ENCODE results near the gene CWC25.
"Not testable (repeated sequence)": the region's sequence is repeated elsewhere in the genome, so short reads cannot be mapped to it uniquely, and the experiment has no call there.

The CWC25 gene

DNA sequence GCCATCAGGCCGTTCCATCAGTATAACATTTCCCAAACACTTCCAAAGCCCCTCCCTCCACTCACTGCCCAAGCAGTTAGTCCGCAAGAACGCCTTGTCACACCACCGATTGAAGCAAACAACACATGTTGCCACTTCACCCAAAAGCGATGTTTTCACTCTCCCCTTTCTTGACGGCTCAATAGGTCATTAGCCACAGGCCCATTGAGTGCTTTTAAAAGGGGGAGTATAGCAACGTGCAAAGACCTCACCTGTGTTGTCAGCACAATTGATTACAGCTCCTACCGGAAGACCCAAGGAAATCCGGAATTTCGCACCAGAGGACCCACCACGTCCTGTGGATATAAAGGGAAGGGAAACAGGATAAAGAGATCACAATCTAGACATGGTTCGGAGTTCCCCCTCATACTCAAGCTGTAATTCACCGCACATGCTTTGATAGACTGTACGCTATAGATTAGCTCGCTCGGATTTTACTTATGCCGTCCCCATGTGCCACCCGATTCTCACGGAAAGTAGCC lies 27.7 kb upstream of the CWC25 start:
- peak; percentile 48 for DNase-seq

DNA sequence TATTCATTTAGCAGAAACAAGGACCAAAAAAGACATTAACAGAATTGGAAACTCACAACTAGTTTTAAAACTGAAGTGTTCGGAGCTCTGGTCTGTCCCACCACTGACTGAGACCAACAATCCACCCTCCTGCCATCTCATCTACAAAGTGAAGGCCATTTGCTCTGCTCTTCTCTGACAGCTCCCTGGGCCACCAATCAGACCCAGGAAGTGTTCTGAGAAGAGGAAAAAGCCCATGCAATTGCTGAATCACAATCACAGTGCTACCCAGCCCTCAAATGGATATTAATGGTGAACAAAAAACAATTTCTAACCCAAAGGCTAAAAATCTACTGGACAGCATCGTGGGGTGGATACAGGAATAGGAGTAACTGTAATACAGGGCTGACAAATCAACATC lies 26.3 kb upstream of the CWC25 start:
- DNase-seq = no peak

DNA sequence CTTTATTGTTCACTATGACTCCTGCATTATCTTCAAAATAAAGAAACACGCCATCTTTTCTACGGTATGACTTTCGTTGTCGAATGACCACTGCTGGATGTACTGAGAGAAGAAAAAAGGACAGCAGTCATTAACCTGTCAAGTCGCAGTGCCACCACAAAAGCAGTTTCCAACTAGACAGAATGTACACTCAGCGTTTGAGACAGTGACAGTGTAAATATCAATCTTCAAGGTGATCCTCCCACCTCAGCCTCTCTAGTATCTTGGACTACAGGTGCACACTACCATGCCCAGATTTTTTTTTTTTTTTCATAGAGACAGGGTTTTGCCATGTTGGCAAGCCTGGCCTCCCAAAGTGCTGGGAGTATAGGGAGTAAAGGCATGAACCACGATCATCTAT lies 25.3 kb upstream of the CWC25 start:
- no peak for DNase-seq

DNA sequence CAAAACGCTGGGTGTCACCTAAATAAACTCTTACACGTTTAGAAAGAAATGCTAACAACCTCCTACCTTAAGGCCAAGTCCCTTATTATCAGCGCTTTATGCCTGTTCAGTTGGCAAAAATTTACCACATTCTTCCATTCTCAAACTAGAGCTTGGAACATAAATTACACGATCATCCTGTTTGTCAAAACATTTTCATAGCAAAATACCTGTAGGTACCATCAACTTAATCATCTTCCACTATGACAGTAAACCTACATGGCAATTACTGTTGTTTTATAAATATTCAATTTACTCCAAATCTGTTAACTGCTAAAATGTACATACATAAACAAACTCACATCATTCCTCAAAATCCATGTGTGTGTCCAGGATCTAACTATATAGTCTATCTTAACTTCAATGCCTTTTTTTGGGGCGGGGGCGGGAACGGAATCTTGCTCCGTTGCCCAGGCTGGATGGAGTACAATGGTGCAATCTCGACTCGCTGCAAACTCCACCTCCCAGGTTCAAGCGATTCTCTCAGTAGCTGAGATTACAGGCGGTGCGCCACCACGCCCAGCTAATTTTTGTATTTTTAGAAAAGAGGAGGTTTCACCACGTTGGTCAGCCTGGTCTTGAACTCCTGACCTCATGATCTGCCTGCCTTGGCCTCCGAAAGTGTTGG lies 24.0 kb upstream of the CWC25 start:
- DNase-seq = no peak

DNA sequence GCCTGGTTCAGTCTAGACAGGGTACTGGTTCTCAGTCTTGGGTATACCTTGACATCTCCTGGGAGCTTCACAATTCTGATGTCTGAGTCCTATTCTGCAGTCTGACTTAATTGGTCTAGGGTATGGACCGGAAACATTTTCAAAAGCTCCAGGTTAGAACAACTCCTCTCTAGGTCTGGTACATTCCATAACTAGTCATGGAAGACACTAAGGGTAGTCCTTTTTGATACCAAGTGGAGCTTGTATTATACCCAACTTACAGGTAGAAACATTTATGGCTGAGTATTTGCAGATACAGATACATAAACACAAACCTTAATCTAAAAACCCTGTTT lies 23.4 kb upstream of the CWC25 start:
- DNase-seq = no peak

DNA sequence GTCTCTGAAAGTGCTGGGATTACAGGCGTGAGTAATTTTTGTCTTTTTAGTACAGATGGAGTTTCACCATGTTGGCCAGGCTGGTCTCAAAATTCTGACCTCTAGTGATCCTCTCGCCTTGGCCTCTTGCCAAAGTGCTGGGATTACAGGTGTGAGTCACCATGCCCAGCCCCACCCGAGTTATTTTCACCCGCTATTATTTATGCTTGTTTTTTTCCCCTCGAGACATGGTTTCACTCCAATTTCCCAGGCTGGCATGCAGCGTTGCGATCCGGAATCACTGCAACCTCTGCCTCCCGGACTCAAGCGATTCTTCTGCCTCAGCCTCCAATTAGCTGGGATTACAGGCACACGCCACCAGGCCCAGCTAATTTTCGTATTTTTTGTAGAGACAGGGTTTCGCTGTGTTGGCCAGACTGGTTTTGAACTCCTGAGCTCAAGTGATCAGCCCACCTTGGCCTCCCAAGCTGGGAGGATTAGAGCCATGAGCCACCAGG lies 19.2 kb upstream of the CWC25 start:
- DNase-seq = peak; percentile 50

DNA sequence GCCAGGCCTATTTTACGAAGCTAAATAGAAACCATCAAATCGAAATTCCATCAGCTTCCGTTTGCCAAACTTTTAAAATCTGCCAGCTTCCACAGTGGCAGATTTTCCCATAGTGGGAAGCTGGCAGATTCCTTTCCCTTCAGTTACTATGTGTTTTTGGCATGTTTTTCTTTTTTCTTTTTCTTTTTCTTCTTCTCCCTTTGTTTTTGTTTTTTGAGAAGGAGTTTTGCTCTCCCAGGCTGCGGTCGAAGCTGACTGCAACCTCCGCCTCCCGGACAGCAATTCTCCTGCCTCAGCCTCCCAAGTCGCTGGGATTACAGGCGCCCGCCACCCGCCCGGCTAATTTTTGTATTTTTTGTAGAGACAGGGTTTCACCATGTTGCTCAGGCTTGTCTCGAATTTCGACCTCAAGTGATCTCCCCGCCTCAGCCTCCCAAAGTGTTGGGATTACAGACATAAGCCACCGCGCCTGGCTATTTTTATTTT lies 684 bp upstream of the CWC25 start:
- no peak for DNase-seq

DNA sequence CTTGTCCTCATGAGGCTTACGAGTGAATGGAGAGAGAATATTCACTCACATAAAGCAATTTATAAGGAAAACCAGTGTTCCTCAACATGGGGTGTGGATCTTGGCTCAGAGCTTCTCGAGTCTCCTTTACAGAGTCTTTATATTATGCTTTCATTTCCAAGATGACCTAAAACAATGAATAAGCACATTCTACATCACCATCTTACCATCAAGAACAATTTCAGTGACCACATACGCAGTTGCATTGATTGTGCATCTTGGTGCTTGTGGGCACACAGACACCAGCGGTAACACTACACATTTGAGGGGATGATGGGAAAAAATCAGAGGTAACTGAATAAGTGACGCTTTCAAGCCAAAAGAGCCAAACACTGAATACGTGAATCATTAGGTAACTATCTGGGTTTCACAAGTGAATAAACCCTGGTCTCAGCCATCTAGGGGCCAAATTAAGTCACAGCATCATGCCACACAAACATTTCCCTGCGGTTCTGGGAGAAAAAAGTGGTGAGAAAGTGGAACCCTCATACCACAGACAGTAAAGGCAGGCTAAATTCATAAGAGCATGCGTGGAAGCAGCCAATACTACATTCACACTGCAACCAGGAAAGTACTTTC lies 9.4 kb downstream of the CWC25 start:
- DNase-seq = peak; percentile 21

DNA sequence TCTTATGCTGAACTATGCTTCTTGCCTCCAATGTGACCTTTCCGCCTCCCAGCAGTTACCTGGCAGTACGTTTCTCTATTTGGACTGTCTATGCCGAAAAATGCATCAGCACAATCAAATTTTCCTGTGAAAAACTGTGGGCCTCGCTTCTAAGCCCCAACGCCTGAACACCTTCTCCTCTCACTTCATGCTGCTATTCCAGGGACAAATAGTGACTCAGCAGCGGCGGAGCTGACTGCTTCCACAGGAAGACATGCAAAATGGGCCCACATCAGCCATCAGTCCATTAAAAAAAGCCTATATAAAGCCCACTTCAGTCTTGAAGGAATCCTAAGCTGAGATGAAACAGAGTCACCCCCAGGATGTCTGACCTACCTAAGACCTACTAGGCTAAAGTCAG lies 15.3 kb downstream of the CWC25 start:
- no peak for DNase-seq

DNA sequence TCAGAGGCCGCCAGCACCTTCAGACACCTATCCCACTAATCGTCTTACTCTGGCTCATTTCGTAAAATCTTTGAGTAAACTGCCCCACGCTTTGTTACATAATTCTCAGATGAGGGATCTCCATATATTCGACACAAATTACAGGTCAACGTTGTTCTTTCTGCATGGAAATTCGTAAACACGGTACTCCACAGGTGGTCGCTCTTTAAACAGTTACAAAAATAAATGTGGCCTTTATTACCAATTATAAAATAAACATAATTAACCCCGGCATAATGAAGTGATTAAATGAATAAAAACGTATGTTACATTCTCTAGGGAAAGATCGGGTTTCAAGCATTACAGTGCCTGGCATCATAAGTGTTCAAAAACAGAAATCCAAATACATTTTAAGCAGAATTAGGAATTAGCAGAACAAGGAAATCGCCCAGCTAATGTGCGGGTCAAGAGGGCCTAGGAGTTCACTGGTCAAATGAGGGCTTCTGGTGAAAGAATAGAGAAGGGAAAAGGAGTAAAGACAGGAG lies 24.8 kb downstream of the CWC25 start:
- DNase-seq = peak; percentile 9

DNA sequence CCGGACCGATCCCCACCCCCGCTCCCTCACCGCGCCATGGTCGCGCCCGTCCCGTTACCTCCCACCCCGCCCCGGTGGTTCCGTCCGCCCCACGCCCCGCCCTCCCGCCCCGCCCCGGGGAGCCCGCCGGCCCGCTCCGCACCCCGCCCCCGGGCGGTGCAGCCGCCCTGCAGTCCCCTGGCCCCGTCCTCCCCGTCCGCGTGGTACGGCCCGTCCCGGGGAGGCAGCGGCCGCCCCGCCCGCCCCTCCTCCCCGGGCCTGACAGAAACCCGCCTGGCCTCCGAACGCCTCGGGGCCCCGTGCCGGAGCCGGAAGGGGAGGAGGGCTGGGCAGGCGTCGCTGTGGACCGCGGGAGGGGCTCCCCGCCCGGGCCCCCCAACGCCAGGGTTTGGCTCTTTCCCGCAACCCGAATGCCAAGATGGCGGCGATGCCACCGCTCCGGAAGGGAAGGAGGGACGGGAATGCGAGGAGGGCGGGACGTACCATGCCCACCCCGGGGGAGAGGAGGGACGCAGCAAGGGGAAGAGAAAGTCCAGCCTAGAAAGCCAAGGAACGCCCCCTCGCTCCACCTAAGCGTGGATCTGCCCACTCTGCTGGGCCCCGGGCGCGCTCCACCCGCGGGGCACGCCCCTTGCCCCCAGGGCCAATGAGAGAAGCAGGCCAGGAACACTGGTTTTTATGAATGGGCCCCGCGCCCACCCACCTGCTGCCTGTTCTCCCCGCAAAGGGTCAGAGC lies 25.5 kb downstream of the CWC25 start, which contains the start of gene PIP4K2B:
Gene PIP4K2B (minus strand): TSS at position 56 of the 736 bp plus-strand sequence. CDS start 132 bp downstream, outside the sequence.
- peak; percentile 98 for DNase-seq

DNA sequence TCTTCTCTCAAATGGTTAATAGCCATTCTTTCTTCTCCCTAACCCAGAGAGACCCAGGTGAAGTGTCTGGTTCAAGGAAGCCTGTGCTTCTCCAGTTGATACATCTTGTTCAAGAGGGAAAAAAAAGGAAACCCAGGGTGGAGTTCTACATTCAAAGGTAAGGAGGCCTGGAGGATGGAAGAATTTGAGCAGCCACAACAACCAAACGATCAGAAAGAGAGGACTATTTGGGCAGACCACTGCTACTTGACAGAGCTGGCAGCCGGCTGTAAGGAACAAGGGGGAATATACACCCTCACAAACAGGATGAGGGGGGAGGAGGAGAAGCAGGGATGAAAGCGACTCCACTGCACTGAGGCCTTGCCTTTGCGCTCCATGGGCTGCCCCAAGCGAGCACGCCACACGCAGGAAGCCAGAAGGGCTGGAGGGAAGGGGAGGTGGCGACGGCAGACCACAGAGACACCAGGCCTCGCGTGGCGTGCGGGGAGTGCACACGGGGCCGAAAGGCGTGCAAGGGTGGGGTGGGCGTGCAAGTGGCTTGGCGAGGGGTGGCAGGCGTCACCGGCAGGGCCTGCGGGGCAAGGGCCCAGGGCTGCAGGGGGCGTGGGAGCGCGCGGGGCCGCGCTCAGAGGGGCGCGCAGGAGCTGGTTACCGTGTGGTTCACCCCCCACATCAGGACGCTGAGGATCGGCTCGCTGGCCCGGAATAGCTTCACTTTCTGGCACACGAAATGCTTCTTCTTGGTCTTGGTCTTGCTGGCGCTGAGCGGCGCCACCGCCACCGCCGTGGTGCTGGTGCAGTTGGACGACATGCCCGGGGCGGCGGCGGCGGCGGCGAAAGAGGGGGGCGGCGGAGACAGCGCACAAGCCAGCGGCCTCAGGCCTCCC lies 26.3 kb downstream of the CWC25 start:
- DNase-seq = peak; percentile 64

DNA sequence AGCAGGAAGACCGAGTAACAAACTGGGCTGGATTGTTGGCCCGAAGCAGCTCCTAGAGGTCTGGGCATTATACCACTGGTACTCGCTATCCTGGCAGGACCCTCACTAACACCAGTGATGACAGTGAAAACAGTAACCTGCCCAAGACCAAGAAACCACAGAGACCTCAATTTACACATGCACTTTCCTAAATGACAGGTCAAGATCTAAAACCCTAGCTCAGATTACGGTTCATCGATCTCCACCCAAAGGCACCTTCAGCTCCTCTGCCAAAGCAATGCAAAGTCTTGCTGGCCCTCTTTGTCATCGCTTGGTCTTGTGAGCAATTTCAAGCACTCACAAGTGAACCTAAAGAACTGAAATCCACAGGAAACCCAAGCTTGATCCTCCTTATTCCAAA lies 27.3 kb downstream of the CWC25 start:
- DNase-seq = no peak

DNA sequence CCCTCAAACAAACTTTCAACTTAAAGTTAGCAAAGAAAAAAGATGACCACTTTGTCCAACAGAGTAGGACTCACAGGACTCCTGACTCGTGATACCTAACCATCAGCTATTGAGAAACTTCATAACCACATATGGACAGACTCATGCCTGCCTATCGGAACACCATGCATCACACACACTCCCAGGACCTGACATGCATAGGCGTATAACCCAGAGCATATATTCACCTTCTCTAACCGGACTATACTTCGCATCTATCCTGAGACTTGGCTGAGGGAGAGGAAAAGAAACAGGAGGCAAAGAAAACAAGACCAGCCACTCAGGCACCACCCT lies 28.0 kb downstream of the CWC25 start:
- DNase-seq = no peak

DNA sequence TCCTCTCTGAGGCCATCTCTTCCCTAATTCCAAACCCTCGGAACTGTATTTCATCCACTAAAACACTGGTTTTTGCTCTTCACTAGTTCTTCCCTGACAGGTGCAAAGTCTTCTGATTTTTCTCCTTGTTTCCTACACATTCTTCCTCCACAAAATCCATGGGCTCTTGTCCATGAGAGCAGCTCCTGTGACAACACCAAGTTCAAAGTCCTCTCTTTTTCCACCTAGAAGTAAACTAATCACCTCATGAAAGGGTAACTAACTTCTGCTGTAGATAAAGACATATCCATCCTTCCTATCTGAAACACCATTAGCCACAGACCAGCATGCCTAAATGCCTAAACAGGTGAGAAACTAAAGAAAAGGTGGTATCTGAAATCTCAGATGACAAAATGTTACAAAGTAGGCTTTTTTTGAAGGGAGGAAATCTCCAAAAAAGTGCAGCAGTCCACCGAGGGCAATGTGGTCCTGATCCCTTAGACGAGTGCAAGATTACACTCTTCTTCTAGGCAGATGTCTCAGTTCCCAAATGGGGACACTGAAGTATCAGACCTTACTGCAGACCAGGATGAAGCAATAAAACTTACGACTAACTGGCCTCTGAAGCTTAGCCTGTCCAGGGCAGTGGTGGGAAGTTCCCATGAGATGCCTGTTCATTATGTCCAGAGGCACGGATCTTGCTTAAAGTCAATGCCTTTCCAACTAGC lies 28.5 kb downstream of the CWC25 start:
- DNase-seq = no peak

DNA sequence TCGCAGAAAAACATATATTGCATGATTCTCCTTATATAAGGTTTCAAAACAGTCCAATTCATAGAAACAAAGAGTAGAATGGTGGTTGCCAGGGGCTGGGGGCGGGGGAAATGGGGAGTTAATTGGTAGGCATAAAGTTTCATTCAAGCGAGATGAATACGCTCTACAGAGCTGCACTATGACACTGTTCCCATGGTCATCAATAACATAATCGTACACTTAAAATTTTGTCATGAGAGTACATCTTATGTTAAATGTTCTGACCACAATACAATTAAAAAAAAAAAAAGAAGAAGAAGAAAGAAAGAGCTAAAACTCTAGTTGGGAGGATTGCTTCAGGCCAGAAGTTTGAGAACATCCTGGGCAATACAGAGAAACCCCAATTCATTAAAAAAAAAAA lies 30.9 kb downstream of the CWC25 start:
- DNase-seq = no peak

DNA sequence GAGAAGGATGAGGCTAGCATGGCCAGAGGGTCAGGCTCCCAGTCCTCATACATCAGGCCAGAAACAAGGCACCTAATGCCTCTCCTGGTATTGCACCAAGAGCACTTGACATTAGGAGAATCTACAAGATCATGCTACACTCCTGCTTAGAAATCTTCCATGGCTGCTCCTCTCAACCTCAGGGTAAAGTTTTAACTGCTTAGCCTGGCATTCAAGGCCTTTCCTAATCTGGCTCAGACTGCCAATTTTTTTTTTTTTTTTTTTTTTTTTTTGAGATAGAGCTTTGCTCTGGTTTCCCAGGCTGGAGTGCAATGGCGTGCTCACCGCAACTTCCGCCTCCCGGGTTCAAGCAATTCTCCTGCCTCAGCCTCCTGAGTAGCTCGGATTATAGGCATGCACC lies 34.0 kb downstream of the CWC25 start:
- no peak for DNase-seq

DNA sequence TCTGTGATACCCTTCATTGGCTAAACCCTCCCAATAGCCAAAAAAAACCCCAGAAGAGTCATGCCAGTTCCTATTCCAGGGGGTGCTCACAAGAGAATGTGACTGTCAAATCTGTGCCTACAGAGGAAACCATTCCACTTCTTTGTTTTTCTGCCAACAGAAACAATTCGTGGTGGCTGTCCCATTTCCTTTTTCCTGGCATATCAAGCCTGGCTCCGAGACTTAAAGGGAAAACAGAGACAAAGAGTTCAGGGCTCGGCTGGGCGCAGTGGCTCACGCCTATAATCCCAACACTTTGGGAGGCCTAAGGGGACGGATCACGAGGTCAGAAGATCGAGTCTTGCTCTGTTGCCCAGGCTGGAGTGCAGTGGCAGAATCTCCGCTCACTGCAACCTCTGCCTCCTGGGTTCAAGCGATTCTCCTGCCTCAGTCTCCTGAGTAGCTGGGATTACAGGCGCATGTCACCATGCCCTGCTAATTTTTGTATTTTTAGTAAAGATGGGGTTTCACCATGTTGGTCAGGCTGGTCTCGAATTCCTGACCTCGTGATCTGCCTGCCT lies 34.9 kb downstream of the CWC25 start:
- DNase-seq = not testable (repeated sequence)

DNA sequence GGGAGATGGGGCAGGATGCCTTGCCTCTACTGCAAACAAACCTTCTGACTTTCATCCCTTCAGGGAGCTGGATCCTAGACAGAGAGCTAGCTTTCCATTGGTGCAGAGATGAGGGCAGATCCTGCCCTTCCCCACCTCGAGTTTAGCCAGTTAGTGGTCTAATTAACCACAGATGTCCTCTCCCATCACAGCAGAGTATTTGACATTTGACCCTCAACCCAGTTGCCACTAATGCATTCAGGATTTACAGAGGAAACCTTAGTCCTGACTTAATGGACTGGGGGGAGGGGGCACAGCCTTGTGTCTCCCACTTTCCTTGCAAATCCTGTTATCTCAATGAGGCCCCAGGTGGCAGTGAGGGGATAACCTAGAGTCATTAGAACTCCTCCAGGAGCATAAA lies 35.9 kb downstream of the CWC25 start:
- DNase-seq = no peak

DNA sequence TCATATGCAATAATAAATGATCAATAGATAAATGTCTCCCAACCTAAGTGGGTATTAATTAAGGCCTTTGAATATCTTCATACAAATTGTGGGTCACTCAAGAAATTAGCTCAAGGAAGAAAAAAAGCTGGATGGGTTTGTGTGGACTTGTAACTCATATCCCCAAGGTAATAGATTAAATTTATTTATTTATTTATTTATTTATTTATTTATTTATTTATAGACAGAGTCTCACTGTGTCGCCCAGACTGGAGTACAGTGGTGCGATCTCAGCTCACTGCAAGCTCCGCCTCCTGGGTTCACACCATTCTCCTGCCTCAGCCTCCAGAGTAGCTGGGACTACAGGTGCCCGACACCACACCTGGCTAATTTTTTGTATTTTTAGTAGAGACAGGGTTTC lies 37.1 kb downstream of the CWC25 start:
- not testable (repeated sequence) for DNase-seq

DNA sequence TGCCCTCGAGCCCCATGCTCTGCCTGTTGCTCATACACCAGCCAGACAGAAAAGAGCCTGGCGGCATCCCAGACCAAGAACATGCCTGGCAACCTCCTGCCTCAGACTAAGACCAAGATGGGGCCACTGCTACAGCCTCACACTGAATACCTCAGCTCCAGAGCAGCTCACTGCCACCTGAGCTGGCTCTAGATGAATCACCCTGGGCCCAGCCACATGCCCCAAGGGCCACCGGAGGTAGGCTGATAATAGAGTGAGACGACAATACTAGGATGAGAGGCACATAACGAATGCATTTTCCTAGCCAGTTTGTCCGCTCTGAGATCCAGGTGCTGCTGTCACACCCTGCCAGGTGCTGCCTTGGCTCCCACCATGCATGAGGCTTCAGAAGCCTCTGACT lies 38.7 kb downstream of the CWC25 start:
- no peak for DNase-seq

DNA sequence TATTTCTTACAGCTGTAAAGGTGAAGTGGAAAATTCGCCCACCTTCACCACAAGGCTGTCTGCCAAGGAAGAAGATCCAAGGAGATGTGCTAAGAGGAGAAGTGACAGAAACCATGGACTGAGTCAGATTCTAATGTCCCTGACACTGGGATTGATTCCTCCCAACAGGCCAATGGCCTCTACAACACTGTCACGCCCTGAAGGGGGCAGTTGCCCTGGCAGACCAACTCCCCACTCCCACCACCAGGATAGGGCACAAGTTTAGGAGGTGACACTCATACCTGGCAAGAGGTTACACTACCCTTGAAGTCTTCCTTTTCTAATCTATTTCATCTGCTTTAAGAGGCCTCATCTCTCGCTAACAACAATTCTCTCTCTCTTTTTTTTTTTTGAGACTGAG lies 41.9 kb downstream of the CWC25 start:
- no peak for DNase-seq
